HCT116 (cell line): ENCODE measurements around the gene PLCB1. TPM values are rescaled to one million over a fixed set of nuclear protein-coding genes. Genes with fewer than 3 reads are reported as not detected.

Source experiments
- ATAC-seq: fragments of 200-7000 bp; cut with Tn5 transposase; 2 replicates; pipeline ENCODE4 v1.9.1; 2020; ENCODE audit warnings: mild to moderate bottlenecking, moderate library complexity
- BruUV-seq: library from RNA; stranded (reverse); fragments of 400-500 nt; replicated peaks from 2 replicates; lab custom pipeline; 2021; lab: Mats Ljungman, UMichigan
- CTCF ChIA-PET: fragments of 300-600 bp; sonication (Branson Sonifier 250); formaldehyde crosslinking; loops from one replicate; lab custom pipeline; 2021; ENCODE audit warnings: antibody characterized with exemption; lab: Charles Lee
- POLR2A ChIA-PET: fragments of 300-600, 350-600 bp; sonication (Branson Sonifier 250); formaldehyde crosslinking; loops from one replicate; lab custom pipeline; 2021; ENCODE audit warnings: antibody characterized with exemption; lab: Charles Lee
- RAD21 ChIA-PET, 2 experiments: fragments of 300-600 bp; sonication (Branson Sonifier 250); formaldehyde crosslinking; loops; one replicate each; lab custom pipeline; 2023; ENCODE audit warnings: low total read pairs in 2 of 2; ENCODE audit not compliant: uncharacterized antibody in 2 of 2, unreplicated experiment in 2 of 2, low non-redundant PET in 1 of 2; lab: Charles Lee
- DNase-seq: peaks from one replicate; pipeline ENCODE4 v3.0.0-alpha.2; 2010; ENCODE audit warnings: low read depth, low spot score
- H2AFZ ChIP-seq: fragments of 200-600 bp; shearing (Covaris generic), sonication (generic); 2 replicates; pipeline ENCODE4 v1.6.1; 2017; ENCODE audit warnings: low read depth, mixed run types, mixed read lengths, antibody characterized with exemption, low read length; ENCODE audit not compliant: poor library complexity, severe bottlenecking
- H3K27ac ChIP-seq: 2 replicates; pipeline ENCODE4 v1.5.1; 2012; ENCODE audit warnings: low read depth, low read length
- H3K27me3 ChIP-seq: fragments of 200-600 bp; sonication (generic); 2 replicates; pipeline ENCODE4 v1.6.1; 2016; ENCODE audit warnings: mixed run types, low read length, mixed read lengths; ENCODE audit not compliant: insufficient read depth
- H3K36me3 ChIP-seq, 2 experiments: fragments of 200-500 bp in 1 of 2; fragments of 200-600 bp in 1 of 2; sonication (Bioruptor generic) in 1 of 2; sonication (generic) in 1 of 2; 2 replicates each; pipeline versions ENCODE4 v1.5.1 to v1.6.1; 2014 to 2016; ENCODE audit warnings: low read length in 2 of 2, inconsistent platforms in 1 of 2, mixed read lengths in 1 of 2, mixed run types in 1 of 2; ENCODE audit not compliant: insufficient read depth in 2 of 2, control insufficient read depth in 1 of 2
- H3K4me1 ChIP-seq, 2 experiments: fragments of 200-600 bp in 1 of 2; sonication (generic) in 1 of 2; 2 replicates each; pipeline versions ENCODE4 v1.5.1 to v1.6.1; 2012 to 2017; ENCODE audit warnings: low read length in 2 of 2, inconsistent platforms in 1 of 2, mild to moderate bottlenecking in 1 of 2, mixed read lengths in 1 of 2, mixed run types in 1 of 2, moderate library complexity in 1 of 2; ENCODE audit not compliant: insufficient read depth in 2 of 2, control insufficient read depth in 1 of 2
- H3K4me2 ChIP-seq: fragments of 200-600 bp; sonication (generic); 2 replicates; pipeline ENCODE4 v1.6.1; 2017; ENCODE audit warnings: mixed run types, low read length, mixed read lengths
- H3K4me3 ChIP-seq, 2 experiments: fragments of 200-600 bp in 1 of 2; sonication (generic) in 1 of 2; replicated peaks in 1 of 2; 2 replicates each; pipeline ENCODE4 v1.5.1; 2011 to 2016; ENCODE audit warnings: low read length in 2 of 2, control low read depth in 1 of 2, low read depth in 1 of 2, mild to moderate bottlenecking in 1 of 2, mixed read lengths in 1 of 2, mixed run types in 1 of 2
- H3K79me2 ChIP-seq: fragments of 200-600 bp; sonication (generic); 2 replicates; pipeline ENCODE4 v1.6.1; 2017; ENCODE audit warnings: mild to moderate bottlenecking, mixed run types, low read length, moderate library complexity, mixed read lengths; ENCODE audit not compliant: insufficient read depth
- H3K9ac ChIP-seq: fragments of 200-600 bp; sonication (generic); 2 replicates; pipeline ENCODE4 v1.6.1; 2016; ENCODE audit warnings: low read length, mixed read lengths
- H3K9me2 ChIP-seq: fragments of 200-600 bp; sonication (generic), shearing (Covaris generic); 2 replicates; pipeline ENCODE4 v1.6.1; 2017; ENCODE audit warnings: mixed run types, mild to moderate bottlenecking, moderate library complexity; ENCODE audit not compliant: insufficient read depth
- H3K9me3 ChIP-seq, 2 experiments: fragments of 200-500 bp in 1 of 2; fragments of 200-600 bp in 1 of 2; sonication (Bioruptor generic) in 1 of 2; sonication (generic) in 1 of 2; 2 replicates each; pipeline ENCODE4 v1.6.1; 2014 to 2017; ENCODE audit warnings: low read length in 2 of 2, mixed read lengths in 2 of 2, inconsistent platforms in 1 of 2, low read depth in 1 of 2, mild to moderate bottlenecking in 1 of 2, mixed run types in 1 of 2, moderate library complexity in 1 of 2; ENCODE audit not compliant: control insufficient read depth in 1 of 2, insufficient read depth in 1 of 2
- H4K20me1 ChIP-seq: fragments of 200-600 bp; sonication (generic), shearing (Covaris generic); 2 replicates; pipeline ENCODE4 v1.6.1; 2017; ENCODE audit warnings: mixed run types, mild to moderate bottlenecking, moderate library complexity; ENCODE audit not compliant: insufficient read depth
- CBX3 ChIP-seq: IDR thresholded peaks from 2 replicates; pipeline ENCODE4 v1.6.1; 2012; ENCODE audit warnings: low read depth
- CEBPB ChIP-seq: IDR thresholded peaks from 2 replicates; pipeline ENCODE4 v1.6.1; 2012; ENCODE audit warnings: low read depth
- EGR1 ChIP-seq: IDR thresholded peaks from 2 replicates; pipeline ENCODE4 v1.6.1; 2012; ENCODE audit warnings: low read depth
- ELF1 ChIP-seq: IDR thresholded peaks from 2 replicates; pipeline ENCODE4 v1.6.1; 2012; ENCODE audit warnings: low read depth, borderline replicate concordance
- EZH2 ChIP-seq: fragments of 200-600 bp; sonication (generic); IDR thresholded peaks from 2 replicates; pipeline ENCODE4 v1.6.1; 2017; ENCODE audit warnings: antibody characterized with exemption, mixed run types
- EZH2phosphoT487 ChIP-seq: fragments of 200-600 bp; IDR thresholded peaks from 2 replicates; pipeline ENCODE4 v1.6.1; 2018; ENCODE audit warnings: antibody characterized with exemption, borderline replicate concordance
- JUND ChIP-seq: IDR thresholded peaks from 2 replicates; pipeline ENCODE4 v1.6.1; 2012
- POLR2AphosphoS5 ChIP-seq: IDR thresholded peaks from 2 replicates; pipeline ENCODE4 v1.6.1; 2011; ENCODE audit warnings: mild to moderate bottlenecking, low read depth, low read length, moderate library complexity
- REST ChIP-seq: IDR thresholded peaks from 2 replicates; pipeline ENCODE4 v1.6.1; 2012; ENCODE audit warnings: low read depth
- SP1 ChIP-seq: IDR thresholded peaks from 2 replicates; pipeline ENCODE4 v1.6.1; 2012; ENCODE audit warnings: low read depth
- SRF ChIP-seq: IDR thresholded peaks from 2 replicates; pipeline ENCODE4 v1.6.1; 2012; ENCODE audit warnings: low read depth
- ZFX ChIP-seq: fragments of 450-650 bp; IDR thresholded peaks from 2 replicates; pipeline ENCODE4 v1.6.1; 2017
- intact Hi-C: fragments of 100-400 bp; cut with micrococcal nuclease; formaldehyde crosslinking; loops from 2 replicates; pipeline ENCODE4 v1.10.0; 2022
- total RNA-seq: library from RNA; stranded (reverse); gene quantifications from one replicate; pipeline ENCODE4 v1.2.1, GENCODE V29; 2021; ENCODE audit not compliant: unreplicated experiment
- TF ChIP-seq, protein P1 (sequence below): IDR thresholded peaks from 2 replicates; pipeline ENCODE4 v1.6.1; 2012

The PLCB1 gene
- total RNA-seq, 1 experiment from 2014 or later = 15.8 TPM

DNA sequence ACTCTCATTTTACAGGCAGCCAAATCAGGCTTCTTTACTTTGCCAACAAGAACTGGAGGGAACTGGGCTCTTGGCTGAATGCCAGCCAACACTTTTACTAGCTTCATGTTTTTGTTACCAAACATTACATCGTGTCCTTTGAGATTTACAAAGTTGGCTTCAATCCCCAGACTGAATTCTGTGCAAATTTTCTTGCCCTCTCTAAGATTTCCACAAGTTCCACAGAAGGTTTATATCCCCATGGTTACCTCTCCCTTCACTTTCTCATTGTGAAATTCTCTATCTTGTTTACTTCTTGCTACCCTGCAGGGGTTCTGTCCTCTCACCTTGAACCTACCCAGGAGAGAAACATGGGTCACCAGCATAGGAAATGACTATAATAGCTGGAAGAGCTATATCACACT, 37.6 kb upstream of the PLCB1 start:
- ChIA-PET CTCF (no interaction called here), POLR2A (no interaction called here), RAD21 (no interaction called here)
- ATAC-seq = no peak
- no peaks in the 10 kb centered on the region for H3K27me3 ChIP-seq
- no peaks in the 10 kb centered on the region for H3K36me3 ChIP-seq
- H3K9me3 ChIP-seq = no peaks in the 10 kb centered on the region
- intact Hi-C loops = no loop called here
- H3K4me3 ChIP-seq = no peak overlapping the region
- H3K27ac ChIP-seq = no peak overlapping the region
- no peaks in the 10 kb centered on the region for H4K20me1 ChIP-seq
- H2AFZ ChIP-seq = peak overlapping the region; percentile 29
- no peak overlapping the region for H3K9ac ChIP-seq
- TF ChIP-seq EZH2phosphoT487 (no peak), CBX3 (no peak), JUND (no peak), ZFX (no peak), EZH2 (no peak), REST (no peak)
- H3K4me2 ChIP-seq = no peak overlapping the region
- H3K79me2 ChIP-seq = no peaks in the 10 kb centered on the region
- H3K9me2 ChIP-seq = no peaks in the 10 kb centered on the region
- DNase-seq = no peak
- no peaks in the 10 kb centered on the region for H3K4me1 ChIP-seq
- no TSS peak for BruUV-seq

- Histone ChIP-seq H3K36me3 (no peaks in the 10 kb centered on the region), H2AFZ (no peak overlapping the region)
- TF ChIP-seq POLR2AphosphoS5 (no peak), EGR1 (no peak), ELF1 (no peak), CEBPB (no peak), SRF (no peak), CBX3 (no peak), SP1 (no peak)
- TF ChIP-seq, protein P1, sequence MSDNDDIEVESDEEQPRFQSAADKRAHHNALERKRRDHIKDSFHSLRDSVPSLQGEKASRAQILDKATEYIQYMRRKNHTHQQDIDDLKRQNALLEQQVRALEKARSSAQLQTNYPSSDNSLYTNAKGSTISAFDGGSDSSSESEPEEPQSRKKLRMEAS = no peak
- TF ChIP-seq, all 23 proteins: peak for 0
- Histone ChIP-seq H3K27me3 (no peaks in the 10 kb centered on the region), H3K9me3 (no peaks in the 10 kb centered on the region), H3K4me1 (no peaks in the 10 kb centered on the region), H3K27ac (no peak overlapping the region), H3K4me2 (no peak overlapping the region), H3K4me3 (no peak overlapping the region), H3K9ac (no peak overlapping the region), H4K20me1 (no peaks in the 10 kb centered on the region), H3K79me2 (no peaks in the 10 kb centered on the region), H3K9me2 (no peaks in the 10 kb centered on the region)
- RAD21 ChIA-PET = no interaction called here
- DNase-seq (no peak), ATAC-seq (no peak)
- intact Hi-C loops = no loop called here
- POLR2A ChIA-PET = no interaction called here
- CTCF ChIA-PET = interaction anchor here (3.6 kb wide), 1 partner anchor 12 kb away, joined by 13 read pairs; no protein-coding TSS in a partner anchor
- no TSS peak for BruUV-seq
Observed at GRCh38 chr20:8094850-8095249, 37.2 kb upstream of the PLCB1 start.
